ENCODE measurements around the gene MPV17. TPM values are rescaled to one million over a fixed set of nuclear protein-coding genes. Genes with fewer than 3 reads are reported as not detected.

MPV17 gene
- total RNA-seq, 1 experiment from 2014 or later = 51.5 TPM

DNA sequence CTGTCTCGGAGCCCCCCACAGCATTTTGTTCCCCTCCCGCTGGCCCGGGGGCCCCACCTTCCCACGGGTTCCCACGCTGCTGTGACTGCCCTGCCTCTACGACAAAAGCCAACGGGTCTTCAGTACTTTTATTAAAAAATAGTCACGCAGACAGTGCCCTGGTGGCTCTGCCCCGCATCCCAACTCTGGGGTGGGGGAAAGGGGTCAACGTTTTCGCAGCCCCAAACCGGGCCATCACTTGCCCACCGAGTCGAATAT lies 15.7 kb downstream of the MPV17 start:
- peaks cover 53% of the 10 kb centered on the region for H3K27me3 Mint-ChIP-seq (ENCODE audit: low read depth)

DNA sequence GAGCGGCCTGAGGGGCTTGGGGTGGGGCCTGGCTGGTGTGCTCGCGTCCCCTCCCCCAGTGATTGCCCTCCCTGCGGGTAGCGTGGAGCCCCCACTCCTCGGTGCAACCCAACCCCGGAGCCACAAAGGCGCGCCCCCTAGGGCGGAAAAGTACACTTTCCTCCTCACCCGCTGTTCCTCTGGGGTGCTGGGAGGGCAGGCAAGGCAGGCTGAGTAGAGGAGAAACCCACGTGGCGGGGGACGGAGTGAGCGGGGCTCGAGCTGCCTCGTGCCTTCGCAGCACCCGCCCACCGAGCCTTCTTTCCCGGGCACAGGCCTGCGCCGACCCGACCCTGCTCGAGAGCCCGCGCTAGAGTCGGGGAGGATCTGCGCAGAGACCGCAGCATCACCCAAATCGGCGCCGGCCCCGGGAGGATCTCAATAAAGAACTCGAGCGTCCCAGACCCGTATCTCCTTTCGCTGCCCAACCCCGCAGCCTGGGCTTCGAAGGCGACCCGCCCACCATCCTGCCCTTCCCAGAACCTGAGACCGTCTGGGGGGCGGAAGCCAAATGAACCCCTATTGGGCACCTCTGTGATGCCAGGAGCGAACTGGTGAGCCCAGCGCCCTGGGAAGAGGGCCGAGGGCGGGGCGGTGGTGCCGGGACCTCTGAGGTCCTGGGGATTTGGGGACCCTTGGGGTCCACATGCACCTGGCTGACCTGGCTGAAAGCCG lies 16.2 kb downstream of the MPV17 start:
- H3K27me3 Mint-ChIP-seq (ENCODE audit: low read depth) = peaks cover 53% of the 10 kb centered on the region
- no peaks in the 10 kb centered on the region for H3K9me3 Mint-ChIP-seq
- ATAC-seq (peak; percentile 14), DNase-seq (ENCODE audit: low spot score) (peak; percentile 53)
- ChIA-PET POLR2A (no interaction called here), CTCF (interaction anchor here (1.2 to 1.5 kb wide), 2 partner anchors 14 to 44 kb away, joined by 3 to 6 read pairs; partner anchors contain the start of gene SLC30A3)
- H3K36me3 Mint-ChIP-seq = peaks cover 6% of the 10 kb centered on the region
- H3K4me3 Mint-ChIP-seq = peak overlapping the region; percentile 62
- H3K4me1 Mint-ChIP-seq = peaks cover 8% of the 10 kb centered on the region; the same call in 1 of the 2 replicates
- H3K27ac Mint-ChIP-seq = no peak overlapping the region
- TF ChIP-seq SOX15 (CRISPR knock-in tag; IDR thresholded peaks at IDR 0.05) (no peak), JAZF1 (CRISPR knock-in tag; IDR thresholded peaks at IDR 0.05) (no peak), PRRX2 (CRISPR knock-in tag; IDR thresholded peaks at IDR 0.05) (no peak), ZNF423 (CRISPR knock-in tag; IDR thresholded peaks at IDR 0.05) (peak; percentile 53), TCF7 (CRISPR knock-in tag; IDR thresholded peaks at IDR 0.05; ENCODE audit: low read depth) (no peak), ESRRA (CRISPR knock-in tag; IDR thresholded peaks at IDR 0.05; ENCODE audit: borderline replicate concordance) (0 out of 2 replicates have a peak, but pooled peaks have one; percentile 15), ETV6 (CRISPR knock-in tag; IDR thresholded peaks at IDR 0.05) (no peak)
- TF ChIP-seq, protein P1, sequence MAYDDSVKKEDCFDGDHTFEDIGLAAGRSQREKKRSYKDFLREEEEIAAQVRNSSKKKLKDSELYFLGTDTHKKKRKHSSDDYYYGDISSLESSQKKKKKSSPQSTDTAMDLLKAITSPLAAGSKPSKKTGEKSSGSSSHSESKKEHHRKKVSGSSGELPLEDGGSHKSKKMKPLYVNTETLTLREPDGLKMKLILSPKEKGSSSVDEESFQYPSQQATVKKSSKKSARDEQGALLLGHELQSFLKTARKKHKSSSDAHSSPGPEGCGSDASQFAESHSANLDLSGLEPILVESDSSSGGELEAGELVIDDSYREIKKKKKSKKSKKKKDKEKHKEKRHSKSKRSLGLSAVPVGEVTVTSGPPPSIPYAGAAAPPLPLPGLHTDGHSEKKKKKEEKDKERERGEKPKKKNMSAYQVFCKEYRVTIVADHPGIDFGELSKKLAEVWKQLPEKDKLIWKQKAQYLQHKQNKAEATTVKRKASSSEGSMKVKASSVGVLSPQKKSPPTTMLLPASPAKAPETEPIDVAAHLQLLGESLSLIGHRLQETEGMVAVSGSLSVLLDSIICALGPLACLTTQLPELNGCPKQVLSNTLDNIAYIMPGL (CRISPR knock-in tag; IDR thresholded peaks at IDR 0.05) = 0 out of 2 replicates have a peak, but pooled peaks have one; percentile 7
- TF ChIP-seq, protein P2, sequence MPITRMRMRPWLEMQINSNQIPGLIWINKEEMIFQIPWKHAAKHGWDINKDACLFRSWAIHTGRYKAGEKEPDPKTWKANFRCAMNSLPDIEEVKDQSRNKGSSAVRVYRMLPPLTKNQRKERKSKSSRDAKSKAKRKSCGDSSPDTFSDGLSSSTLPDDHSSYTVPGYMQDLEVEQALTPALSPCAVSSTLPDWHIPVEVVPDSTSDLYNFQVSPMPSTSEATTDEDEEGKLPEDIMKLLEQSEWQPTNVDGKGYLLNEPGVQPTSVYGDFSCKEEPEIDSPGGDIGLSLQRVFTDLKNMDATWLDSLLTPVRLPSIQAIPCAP (CRISPR knock-in tag; IDR thresholded peaks at IDR 0.05) = 0 out of 2 replicates have a peak, but pooled peaks have one; percentile 69
- TF ChIP-seq, protein P3, sequence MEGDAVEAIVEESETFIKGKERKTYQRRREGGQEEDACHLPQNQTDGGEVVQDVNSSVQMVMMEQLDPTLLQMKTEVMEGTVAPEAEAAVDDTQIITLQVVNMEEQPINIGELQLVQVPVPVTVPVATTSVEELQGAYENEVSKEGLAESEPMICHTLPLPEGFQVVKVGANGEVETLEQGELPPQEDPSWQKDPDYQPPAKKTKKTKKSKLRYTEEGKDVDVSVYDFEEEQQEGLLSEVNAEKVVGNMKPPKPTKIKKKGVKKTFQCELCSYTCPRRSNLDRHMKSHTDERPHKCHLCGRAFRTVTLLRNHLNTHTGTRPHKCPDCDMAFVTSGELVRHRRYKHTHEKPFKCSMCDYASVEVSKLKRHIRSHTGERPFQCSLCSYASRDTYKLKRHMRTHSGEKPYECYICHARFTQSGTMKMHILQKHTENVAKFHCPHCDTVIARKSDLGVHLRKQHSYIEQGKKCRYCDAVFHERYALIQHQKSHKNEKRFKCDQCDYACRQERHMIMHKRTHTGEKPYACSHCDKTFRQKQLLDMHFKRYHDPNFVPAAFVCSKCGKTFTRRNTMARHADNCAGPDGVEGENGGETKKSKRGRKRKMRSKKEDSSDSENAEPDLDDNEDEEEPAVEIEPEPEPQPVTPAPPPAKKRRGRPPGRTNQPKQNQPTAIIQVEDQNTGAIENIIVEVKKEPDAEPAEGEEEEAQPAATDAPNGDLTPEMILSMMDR (IDR thresholded peaks at IDR 0.05) = no peak
- TF ChIP-seq, protein P4, sequence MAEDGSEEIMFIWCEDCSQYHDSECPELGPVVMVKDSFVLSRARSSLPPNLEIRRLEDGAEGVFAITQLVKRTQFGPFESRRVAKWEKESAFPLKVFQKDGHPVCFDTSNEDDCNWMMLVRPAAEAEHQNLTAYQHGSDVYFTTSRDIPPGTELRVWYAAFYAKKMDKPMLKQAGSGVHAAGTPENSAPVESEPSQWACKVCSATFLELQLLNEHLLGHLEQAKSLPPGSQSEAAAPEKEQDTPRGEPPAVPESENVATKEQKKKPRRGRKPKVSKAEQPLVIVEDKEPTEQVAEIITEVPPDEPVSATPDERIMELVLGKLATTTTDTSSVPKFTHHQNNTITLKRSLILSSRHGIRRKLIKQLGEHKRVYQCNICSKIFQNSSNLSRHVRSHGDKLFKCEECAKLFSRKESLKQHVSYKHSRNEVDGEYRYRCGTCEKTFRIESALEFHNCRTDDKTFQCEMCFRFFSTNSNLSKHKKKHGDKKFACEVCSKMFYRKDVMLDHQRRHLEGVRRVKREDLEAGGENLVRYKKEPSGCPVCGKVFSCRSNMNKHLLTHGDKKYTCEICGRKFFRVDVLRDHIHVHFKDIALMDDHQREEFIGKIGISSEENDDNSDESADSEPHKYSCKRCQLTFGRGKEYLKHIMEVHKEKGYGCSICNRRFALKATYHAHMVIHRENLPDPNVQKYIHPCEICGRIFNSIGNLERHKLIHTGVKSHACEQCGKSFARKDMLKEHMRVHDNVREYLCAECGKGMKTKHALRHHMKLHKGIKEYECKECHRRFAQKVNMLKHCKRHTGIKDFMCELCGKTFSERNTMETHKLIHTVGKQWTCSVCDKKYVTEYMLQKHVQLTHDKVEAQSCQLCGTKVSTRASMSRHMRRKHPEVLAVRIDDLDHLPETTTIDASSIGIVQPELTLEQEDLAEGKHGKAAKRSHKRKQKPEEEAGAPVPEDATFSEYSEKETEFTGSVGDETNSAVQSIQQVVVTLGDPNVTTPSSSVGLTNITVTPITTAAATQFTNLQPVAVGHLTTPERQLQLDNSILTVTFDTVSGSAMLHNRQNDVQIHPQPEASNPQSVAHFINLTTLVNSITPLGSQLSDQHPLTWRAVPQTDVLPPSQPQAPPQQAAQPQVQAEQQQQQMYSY (CRISPR knock-in tag; IDR thresholded peaks at IDR 0.05) = 0 out of 2 replicates have a peak, but pooled peaks have one; percentile 17

More for the DNA sequence above, 15.7 kb downstream of the MPV17 start:
- ATAC-seq (no peak), DNase-seq (ENCODE audit: low spot score) (no peak)
- H3K4me3 Mint-ChIP-seq = peak overlapping the region; percentile 62
- no peak overlapping the region for H3K27ac Mint-ChIP-seq
- ChIA-PET POLR2A (interaction anchor here (1.2 kb wide), 1 partner anchor 15 kb away, joined by 4 read pairs; the partner anchor contains the start of gene MPV17), CTCF (interaction anchor here (1.1 to 1.7 kb wide), 7 partner anchors 14 to 137 kb away, joined by 3 to 12 read pairs (median 6); partner anchors contain the start of gene SLC30A3)
- H3K9me3 Mint-ChIP-seq = no peaks in the 10 kb centered on the region
- peaks cover 8% of the 10 kb centered on the region; the same call in 1 of the 2 replicates for H3K4me1 Mint-ChIP-seq
- peaks cover 6% of the 10 kb centered on the region for H3K36me3 Mint-ChIP-seq
- TF ChIP-seq CREB1 (CRISPR knock-in tag; IDR thresholded peaks at IDR 0.05) (no peak), CBFB (CRISPR knock-in tag; IDR thresholded peaks at IDR 0.05; ENCODE audit: low read depth) (no peak), GABPB1 (CRISPR knock-in tag; IDR thresholded peaks at IDR 0.05) (no peak), TEAD1 (CRISPR knock-in tag; IDR thresholded peaks at IDR 0.05) (no peak), KAT7 (CRISPR knock-in tag; IDR thresholded peaks at IDR 0.05; ENCODE audit: borderline replicate concordance) (no peak), ATF1 (CRISPR knock-in tag; IDR thresholded peaks at IDR 0.05) (no peak), RORB (CRISPR knock-in tag; IDR thresholded peaks at IDR 0.05) (no peak), CREM (CRISPR knock-in tag; IDR thresholded peaks at IDR 0.05) (no peak), FOXP1 (CRISPR knock-in tag; IDR thresholded peaks at IDR 0.05; ENCODE audit: borderline replicate concordance) (no peak), PRRX2 (CRISPR knock-in tag; IDR thresholded peaks at IDR 0.05) (no peak), TP53 (CRISPR knock-in tag; IDR thresholded peaks at IDR 0.05) (no peak), ZNF263 (CRISPR knock-in tag; IDR thresholded peaks at IDR 0.05; ENCODE audit: low read depth) (no peak), ZNF138 (CRISPR knock-in tag; conservative IDR thresholded peaks at IDR 0.05) (no peak)
- TF ChIP-seq, protein P5, sequence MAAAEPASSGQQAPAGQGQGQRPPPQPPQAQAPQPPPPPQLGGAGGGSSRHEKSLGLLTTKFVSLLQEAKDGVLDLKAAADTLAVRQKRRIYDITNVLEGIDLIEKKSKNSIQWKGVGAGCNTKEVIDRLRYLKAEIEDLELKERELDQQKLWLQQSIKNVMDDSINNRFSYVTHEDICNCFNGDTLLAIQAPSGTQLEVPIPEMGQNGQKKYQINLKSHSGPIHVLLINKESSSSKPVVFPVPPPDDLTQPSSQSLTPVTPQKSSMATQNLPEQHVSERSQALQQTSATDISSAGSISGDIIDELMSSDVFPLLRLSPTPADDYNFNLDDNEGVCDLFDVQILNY (CRISPR knock-in tag; IDR thresholded peaks at IDR 0.05) = no peak
- TF ChIP-seq, protein P6, sequence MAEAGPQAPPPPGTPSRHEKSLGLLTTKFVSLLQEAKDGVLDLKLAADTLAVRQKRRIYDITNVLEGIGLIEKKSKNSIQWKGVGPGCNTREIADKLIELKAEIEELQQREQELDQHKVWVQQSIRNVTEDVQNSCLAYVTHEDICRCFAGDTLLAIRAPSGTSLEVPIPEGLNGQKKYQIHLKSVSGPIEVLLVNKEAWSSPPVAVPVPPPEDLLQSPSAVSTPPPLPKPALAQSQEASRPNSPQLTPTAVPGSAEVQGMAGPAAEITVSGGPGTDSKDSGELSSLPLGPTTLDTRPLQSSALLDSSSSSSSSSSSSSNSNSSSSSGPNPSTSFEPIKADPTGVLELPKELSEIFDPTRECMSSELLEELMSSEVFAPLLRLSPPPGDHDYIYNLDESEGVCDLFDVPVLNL (CRISPR knock-in tag; IDR thresholded peaks at IDR 0.05; ENCODE audit: borderline replicate concordance, low read depth) = no peak
- TF ChIP-seq, protein P7, sequence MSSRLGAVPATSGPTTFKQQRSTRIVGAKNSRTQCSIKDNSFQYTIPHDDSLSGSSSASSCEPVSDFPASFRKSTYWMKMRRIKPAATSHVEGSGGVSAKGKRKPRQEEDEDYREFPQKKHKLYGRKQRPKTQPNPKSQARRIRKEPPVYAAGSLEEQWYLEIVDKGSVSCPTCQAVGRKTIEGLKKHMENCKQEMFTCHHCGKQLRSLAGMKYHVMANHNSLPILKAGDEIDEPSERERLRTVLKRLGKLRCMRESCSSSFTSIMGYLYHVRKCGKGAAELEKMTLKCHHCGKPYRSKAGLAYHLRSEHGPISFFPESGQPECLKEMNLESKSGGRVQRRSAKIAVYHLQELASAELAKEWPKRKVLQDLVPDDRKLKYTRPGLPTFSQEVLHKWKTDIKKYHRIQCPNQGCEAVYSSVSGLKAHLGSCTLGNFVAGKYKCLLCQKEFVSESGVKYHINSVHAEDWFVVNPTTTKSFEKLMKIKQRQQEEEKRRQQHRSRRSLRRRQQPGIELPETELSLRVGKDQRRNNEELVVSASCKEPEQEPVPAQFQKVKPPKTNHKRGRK (CRISPR knock-in tag; IDR thresholded peaks at IDR 0.05; ENCODE audit: borderline replicate concordance) = no peak
- TF ChIP-seq, protein P8, sequence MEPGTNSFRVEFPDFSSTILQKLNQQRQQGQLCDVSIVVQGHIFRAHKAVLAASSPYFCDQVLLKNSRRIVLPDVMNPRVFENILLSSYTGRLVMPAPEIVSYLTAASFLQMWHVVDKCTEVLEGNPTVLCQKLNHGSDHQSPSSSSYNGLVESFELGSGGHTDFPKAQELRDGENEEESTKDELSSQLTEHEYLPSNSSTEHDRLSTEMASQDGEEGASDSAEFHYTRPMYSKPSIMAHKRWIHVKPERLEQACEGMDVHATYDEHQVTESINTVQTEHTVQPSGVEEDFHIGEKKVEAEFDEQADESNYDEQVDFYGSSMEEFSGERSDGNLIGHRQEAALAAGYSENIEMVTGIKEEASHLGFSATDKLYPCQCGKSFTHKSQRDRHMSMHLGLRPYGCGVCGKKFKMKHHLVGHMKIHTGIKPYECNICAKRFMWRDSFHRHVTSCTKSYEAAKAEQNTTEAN (CRISPR knock-in tag; IDR thresholded peaks at IDR 0.05) = no peak
